ENCODE measurements around the gene PRKAG2. TPM values are rescaled to one million over a fixed set of nuclear protein-coding genes. Genes with fewer than 3 reads are reported as not detected.
"Not testable (repeated sequence)": the region's sequence is repeated elsewhere in the genome, so short reads cannot be mapped to it uniquely, and the experiment has no call there.

Gene PRKAG2
- total RNA-seq, 4 donors from 2014 or later, result 19.5 to 30.8 (median 27.6) TPM

- Histone ChIP-seq H3K4me1 (peaks cover 3 to 9% of the 10 kb centered on the region in 2 donors), H3K27ac (no peak overlapping the region), H3K4me3 (replicated peaks in 1 of 3) (no peak overlapping the region), H3K9me3 (no peaks in the 10 kb centered on the region), H3K27me3 (no peaks in the 10 kb centered on the region), H3K36me3 (no peaks in the 10 kb centered on the region)
- WGBS, 2 donors, result 74 to 75% methylated on average over 9 of the region's 9 CpGs
- no peak for TF ChIP-seq POLR2A (IDR thresholded peaks at IDR 0.05)
- TF ChIP-seq CTCF (IDR thresholded peaks at IDR 0.05), result no peak
- peak in 1 of 2 donors; percentile 32 for DNase-seq
- intact Hi-C loops (cut with DNase I), result no loop called here
These were observed 337.7 kb downstream of the PRKAG2 start for GRCh38 chr7:151539088-151539671.

DNA sequence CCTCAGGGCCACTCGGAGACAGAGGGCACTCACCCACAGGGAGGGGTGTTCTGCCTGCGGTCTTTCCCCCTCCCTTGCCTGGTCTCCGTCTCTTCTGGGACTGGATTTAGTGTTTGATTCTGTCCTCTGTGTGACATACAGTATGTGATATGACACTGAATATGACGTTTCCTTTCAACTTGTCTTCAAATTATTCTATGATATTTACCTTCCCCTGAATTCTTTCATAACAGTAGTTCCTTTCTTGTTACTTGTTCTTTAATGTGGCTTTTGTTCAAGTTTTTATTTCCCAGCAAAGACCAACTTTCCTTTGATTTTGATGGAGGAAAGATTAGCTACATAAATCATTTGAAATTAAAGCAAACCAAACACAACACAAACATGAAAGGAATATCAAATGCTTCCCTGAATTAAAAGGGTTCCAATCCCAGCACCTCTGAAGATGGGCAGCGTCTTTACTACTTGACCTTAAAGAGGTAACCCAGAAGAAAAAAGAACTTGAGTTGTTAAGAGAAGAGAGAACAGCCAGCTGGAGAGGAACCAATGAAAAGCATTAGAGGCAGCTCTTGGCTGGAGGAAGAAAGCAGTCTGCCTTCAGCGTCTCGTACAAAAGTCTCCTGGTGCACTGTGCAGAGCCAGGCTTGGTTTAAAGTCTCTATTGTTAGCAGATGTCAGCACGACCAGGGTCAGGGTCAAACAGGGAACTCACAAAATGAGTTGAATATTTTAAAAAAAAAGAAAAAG is 338.9 kb downstream of the PRKAG2 start:
- no peak for TF ChIP-seq POLR2A (IDR thresholded peaks at IDR 0.05)
- no peak for TF ChIP-seq CTCF (IDR thresholded peaks at IDR 0.05)
- no peaks in the 10 kb centered on the region for H3K27me3 ChIP-seq
- no peaks in the 10 kb centered on the region for H3K36me3 ChIP-seq
- H3K27ac ChIP-seq, result peak overlapping the region in 1 of 3 donors; percentile 22
- intact Hi-C loops (cut with DNase I), result no loop called here
- DNase-seq, result peak; percentile 27 to 35
- H3K4me3 ChIP-seq (replicated peaks in 1 of 3), result no peak overlapping the region
- peaks cover 3 to 9% of the 10 kb centered on the region in 2 donors for H3K4me1 ChIP-seq
- WGBS, 2 donors, result 39 to 43% methylated on average over 8 of the region's 8 CpGs
- no peaks in the 10 kb centered on the region for H3K9me3 ChIP-seq

DNA sequence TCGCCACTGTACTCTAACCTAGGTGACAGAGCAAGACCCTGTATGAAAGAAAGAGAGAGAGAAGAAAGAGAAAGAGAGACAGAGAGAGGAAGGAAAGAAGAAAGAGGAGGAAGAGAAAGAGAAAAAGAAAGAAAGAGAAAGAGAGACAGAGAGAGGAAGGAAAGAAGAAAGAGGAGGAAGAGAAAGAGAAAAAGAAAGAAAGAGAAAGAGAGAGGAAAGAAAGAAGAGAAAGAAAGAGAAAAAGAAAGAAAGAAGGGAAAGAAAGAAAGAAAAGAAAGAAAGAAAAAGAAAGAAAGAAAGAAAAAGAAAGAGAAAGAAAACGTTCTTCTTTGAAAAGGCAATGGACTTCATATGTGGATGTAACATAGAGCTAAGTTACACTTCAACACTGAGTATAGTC is 340.7 kb downstream of the PRKAG2 start:
- H3K4me3 ChIP-seq (replicated peaks in 1 of 3); DNase-seq; H3K9me3 ChIP-seq; H3K4me1 ChIP-seq; H3K27me3 ChIP-seq; H3K27ac ChIP-seq; H3K36me3 ChIP-seq; intact Hi-C loops (cut with DNase I): not testable (repeated sequence)
- 93 to 96% methylated on average over 2 of the region's 2 CpGs for WGBS, 2 donors

- no peak for DNase-seq
- Histone ChIP-seq H3K36me3 (no peaks in the 10 kb centered on the region), H3K27me3 (no peaks in the 10 kb centered on the region), H3K27ac (no peak overlapping the region), H3K4me1 (no peaks in the 10 kb centered on the region), H3K9me3 (no peaks in the 10 kb centered on the region), H3K4me3 (replicated peaks in 1 of 3) (no peak overlapping the region)
- intact Hi-C loops (cut with DNase I), result no loop called here
- TF ChIP-seq POLR2A (IDR thresholded peaks at IDR 0.05), result no peak
- no peak for TF ChIP-seq CTCF (IDR thresholded peaks at IDR 0.05)
These were observed 347.1 kb downstream of the PRKAG2 start for GRCh38 chr7:151529842-151530241.

DNA sequence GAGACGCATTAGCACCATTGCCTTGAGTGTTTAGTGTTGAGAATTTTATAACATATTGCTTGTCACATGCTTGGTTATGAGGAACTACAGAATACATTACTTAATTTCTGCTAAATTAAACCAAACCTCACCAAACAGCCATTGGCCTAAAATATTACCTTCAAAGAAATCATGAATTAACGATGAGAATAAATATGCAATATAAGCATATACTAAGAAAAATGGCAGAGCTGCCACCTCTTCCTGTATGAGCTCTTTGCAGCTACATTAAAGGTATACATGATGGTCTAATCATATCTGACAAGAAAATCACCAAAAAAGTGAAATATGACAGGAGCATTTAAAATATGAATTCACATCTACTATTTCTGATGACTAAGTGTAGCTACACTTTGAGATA is 352.1 kb downstream of the PRKAG2 start:
- TF ChIP-seq POLR2A (IDR thresholded peaks at IDR 0.05) (no peak), CTCF (IDR thresholded peaks at IDR 0.05) (no peak)
- 92 to 96% methylated on average over 2 of the region's 2 CpGs for WGBS, 2 donors
- Histone ChIP-seq H3K27me3 (no peaks in the 10 kb centered on the region), H3K4me3 (replicated peaks in 1 of 3) (no peak overlapping the region), H3K4me1 (peaks cover 5 to 6% of the 10 kb centered on the region in 2 donors), H3K36me3 (no peaks in the 10 kb centered on the region), H3K9me3 (no peaks in the 10 kb centered on the region), H3K27ac (no peak overlapping the region)
- intact Hi-C loops (cut with DNase I), result no loop called here
- no peak for DNase-seq

Data from thyroid gland (tissue), 4 donors.